Activated CD8-positive, alpha-beta memory T cell treated with anti-CD3 and anti-CD28 coated beads for 48 hours (primary cell): ENCODE results near the gene BEAN1.
"Not testable (repeated sequence)": the region's sequence is repeated elsewhere in the genome, so short reads cannot be mapped to it uniquely, and the experiment has no call there.

Source experiments
- DNase-seq, 3 experiments: peaks; one replicate each; pipeline ENCODE4 v3.0.0-alpha.2; 2020; ENCODE audit warnings: low read depth in 2 of 3, low spot score in 2 of 3

BEAN1 gene

GRCh38 chr16:66440271-66440802, 13.2 kb downstream of the BEAN1 start:
- no peak for DNase-seq

DNA sequence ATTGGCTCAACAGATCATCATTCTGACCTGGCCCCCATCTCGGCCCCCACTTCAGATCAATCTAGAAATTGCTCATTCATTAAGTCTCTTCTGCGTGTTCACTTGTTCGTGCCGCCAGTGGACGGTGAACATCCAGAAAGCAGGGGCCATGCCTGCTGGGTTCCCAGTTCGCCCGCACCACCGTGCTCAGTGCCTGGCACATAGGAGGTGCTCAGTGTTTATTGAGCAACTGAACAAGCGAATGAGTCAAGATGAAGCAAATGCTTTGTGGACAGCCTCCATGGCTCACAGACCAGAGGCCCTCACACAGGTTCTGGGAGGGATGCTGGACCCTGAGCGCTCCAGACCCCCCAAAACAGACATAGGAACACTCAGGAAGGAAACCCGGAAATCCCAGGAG, 13.9 kb downstream of the BEAN1 start:
- DNase-seq, result no peak

DNA sequence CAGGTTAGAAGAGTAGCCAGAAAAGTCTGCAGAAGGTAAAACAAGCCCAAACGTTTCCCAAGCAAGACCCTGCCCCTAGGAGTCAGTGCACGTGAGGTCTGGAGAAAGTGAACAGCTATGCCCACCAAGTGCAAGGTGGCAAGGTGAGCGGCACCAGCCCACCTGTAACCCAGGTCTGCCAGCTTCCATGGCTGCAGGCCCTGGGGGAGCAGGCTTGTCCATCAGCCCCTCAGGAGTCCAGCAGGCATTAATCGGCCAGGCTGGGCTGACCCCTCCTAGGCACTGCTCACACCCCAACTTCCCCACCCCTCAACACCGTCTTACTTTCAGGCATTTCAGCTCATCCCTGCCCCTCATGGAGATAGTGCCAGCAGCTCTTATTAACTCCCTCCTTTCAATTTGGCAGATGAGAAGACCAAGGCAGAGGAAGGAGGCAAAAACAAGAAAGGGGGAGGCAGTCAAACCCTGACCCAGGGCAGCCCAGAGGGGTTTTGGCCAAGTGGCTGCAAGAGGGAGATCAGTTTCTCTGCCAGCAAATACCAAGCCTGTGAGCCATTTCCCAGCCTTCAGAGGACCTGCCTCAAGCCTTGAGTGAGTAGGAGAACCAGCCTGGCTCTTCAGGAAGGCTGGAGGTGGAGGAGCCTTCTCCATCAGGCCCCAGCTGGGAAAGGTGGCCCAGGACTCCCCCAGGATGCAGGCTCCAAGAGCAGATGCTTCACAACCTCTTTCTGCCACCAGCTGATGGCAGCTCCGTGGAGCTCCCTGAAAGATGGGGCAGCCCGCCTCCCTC, 14.7 kb downstream of the BEAN1 start:
- no peak for DNase-seq

- no peak for DNase-seq
Measured at GRCh38 chr16:66442502-66443268, 15.6 kb downstream of the BEAN1 start.

GRCh38 chr16:66443269-66443652, 16.2 kb downstream of the BEAN1 start:
- no peak for DNase-seq

GRCh38 chr16:66444049-66444481, 17.0 kb downstream of the BEAN1 start:
- no peak for DNase-seq

DNA sequence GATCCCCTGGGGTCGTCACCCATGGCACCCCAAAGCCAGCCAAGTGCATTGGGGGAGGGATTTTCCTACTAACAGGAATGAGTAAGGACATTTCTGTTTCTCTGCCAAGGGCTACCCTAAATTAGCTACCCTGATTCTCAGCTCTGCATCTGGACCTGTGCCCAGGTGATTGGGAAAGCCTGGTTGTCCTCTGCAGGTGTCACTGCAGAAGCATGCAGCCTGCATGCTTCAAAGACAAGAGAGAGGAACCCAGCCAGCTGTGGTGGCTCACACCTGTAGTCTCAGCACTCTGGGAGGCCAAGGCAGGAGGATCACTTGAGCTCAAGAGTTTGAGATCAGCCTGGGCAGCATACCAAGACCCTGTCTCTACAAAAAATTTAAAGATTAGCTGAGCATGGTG, 19.6 kb downstream of the BEAN1 start:
- no peak for DNase-seq

GRCh38 chr16:66447491-66447890, 20.4 kb downstream of the BEAN1 start:
- DNase-seq, result no peak

DNA sequence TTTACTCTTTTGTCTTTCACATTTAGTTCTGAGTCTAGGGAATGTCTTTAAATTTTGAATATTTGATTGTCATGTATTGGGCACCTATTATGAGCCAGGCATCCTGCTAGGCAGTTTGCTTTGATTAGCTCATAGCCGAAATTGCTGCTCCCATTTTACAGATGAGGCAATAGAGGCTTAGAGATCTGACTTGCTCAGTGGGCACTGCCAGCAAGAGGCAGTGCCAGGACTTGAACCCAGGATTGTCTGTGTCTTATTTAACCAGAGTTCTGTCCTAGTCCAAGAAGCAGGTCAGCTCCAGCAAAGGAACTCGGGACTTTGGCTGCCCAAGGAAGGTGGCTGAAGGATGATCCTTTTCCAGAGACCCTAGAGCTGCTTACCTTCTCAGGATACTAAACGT, 24.5 kb downstream of the BEAN1 start:
- no peak for DNase-seq

DNA sequence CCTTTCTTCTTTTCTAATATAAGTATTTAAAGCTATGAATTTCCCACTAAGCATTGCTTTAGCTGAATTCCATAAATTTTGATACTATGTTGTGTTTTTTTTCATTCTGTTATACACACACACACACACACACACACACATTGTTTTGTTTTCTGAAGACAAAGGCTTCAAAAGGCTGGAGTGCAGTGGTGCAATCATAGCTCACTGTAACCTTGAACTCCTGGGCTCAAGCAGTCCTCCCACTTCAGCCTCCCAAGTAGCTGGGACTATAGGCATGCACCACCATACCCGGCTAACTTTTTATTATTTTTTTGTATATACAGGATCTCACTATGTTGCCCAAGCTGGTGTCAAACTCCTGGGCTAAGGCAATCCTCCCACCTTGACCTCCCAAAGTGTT, 26.1 kb downstream of the BEAN1 start:
- not testable (repeated sequence) for DNase-seq

DNA sequence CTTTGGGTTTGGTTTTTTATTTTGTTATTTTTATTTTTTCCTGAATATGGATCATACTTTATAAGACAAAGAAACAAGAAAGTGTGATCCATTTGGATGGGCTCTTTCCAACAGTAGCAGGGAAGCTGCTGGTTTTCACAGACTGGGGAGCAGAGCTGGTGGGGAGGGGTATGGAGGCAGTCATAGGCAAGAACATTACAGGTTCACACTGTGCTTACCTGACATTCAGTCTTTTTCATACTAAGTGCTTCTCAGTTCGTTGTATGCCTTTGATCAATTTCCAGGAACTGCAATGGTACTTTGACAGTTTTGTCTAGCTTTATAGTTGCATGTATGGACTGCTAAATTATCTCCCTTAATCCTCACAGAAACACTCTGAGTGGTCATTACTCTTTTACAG, 27.7 kb downstream of the BEAN1 start:
- DNase-seq, result no peak

GRCh38 chr16:66455970-66456369, 28.9 kb downstream of the BEAN1 start:
- no peak for DNase-seq

GRCh38 chr16:66457888-66458287, 30.8 kb downstream of the BEAN1 start:
- DNase-seq, result no peak

GRCh38 chr16:66458292-66458691, 31.2 kb downstream of the BEAN1 start:
- DNase-seq, result no peak

- no peak for DNase-seq
Measured at GRCh38 chr16:66458853-66459252, 31.8 kb downstream of the BEAN1 start.

GRCh38 chr16:66459878-66460277, 32.8 kb downstream of the BEAN1 start:
- DNase-seq, result no peak

DNA sequence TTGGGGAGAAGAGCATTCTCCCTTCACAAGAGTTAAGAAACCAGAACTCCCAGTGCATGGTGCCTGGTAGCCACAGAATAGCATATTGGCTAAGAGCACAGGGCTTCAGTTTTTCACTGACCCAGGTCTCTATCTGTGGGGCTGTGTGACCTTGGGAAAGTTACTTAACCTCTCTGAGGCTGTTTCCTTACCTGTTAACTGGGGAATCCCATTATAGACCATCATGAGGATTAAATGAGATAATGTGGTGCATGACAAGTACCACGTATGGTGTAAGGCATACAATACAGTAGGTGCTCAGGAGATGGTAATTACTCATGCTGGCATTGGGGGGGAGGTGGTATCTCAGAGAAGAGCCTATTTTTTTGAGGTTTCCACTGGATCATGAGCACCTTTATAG, 33.6 kb downstream of the BEAN1 start:
- DNase-seq, result no peak

GRCh38 chr16:66462912-66463311, 35.8 kb downstream of the BEAN1 start:
- DNase-seq, result no peak

DNA sequence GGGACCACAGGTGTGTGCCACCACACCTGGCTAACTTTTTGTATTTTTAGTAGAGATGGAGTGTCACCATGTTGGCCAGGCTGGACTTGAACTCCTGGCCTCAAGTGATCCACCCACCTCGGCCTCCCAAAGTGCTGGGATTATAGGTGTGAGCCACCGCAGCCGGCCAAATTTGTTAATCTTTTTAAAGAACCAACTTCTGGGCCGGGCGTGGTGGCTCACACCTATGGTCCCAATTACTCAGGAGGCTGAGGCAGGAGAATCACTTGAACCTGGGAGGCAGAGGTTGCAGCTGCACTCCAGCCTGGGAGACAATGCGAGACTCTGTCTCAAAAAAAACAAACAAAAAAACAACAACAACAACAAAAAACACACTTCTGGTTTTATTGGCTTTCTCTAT, 38.9 kb downstream of the BEAN1 start:
- not testable (repeated sequence) for DNase-seq

DNA sequence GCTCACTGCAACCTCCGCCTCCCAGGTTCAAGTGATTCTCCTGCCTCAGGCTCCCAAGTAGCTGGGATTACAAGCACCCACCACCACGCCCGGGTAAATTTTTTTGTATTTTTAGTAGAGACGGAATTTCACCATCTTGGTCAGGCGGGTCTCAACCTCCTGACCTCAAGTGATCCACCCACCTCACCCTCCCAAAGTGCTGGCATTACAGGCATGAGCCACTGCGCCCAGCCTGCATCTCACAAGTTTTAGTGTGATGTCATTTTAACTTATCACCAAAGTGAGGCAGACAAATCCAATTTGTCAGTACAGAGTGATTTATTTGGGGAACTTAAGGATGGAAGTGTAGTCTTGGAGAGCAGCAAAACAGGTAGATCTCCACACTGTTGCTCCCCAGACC, 39.5 kb downstream of the BEAN1 start:
- not testable (repeated sequence) for DNase-seq

DNA sequence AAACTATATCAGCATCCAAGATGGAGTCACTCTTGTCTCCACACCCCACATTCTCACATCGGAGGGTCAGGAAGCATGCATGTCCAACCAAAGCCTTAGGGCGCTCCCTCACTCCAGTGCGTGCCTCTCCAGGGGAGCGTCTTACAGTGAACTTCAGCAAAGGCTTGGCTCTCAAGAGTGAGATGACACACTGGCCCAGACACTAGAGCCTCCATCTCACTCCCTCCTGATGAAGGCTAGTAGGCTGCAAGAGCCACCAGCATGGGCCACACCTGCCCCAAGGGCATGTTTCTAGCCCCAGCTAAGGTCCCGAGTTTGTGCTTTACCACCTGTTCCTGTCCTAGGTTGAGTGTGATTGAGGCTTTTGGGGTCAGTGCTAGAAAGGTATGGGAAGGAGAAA, 40.5 kb downstream of the BEAN1 start:
- no peak for DNase-seq

DNA sequence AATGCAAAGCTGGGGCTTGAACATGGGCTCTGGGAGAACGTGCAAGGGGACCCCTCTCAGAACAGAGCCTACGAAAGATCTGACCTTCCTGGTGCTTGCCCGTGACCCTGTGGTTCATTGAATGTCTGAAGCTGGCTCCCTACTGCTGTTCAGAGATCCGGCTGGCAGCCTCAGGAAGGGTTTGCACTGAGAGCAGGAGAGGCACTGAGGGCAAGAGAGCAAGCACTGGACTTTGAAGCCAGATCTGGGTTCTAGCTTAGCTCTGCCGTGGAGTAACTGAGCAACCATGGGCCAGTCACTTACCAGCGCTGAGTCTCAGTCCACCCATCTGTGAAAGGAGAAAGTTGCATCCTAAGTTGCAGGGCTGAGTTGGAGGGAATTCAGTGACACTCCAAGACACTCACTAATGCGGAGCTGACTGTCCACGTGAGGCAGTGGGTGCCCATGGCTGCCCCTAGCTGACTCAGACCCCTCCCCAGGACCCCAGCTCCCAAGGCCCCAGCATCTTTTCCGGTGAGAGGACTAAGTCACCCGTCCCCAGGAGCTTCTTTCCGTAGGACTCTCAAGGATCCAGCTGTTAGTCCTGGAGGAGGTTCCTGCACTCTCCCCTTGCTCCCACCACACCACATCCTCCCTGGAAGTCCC, 41.3 kb downstream of the BEAN1 start:
- no peak for DNase-seq
